Hepatocyte (in vitro differentiated cells): ENCODE results near the gene SHANK3. TPM values are rescaled to one million over a fixed set of nuclear protein-coding genes. Genes with fewer than 3 reads are reported as not detected.
A peak's percentile ranks its signal among the peaks of the same experiment; 100 is the strongest.

Source experiments
- DNase-seq: peaks from one replicate; pipeline ENCODE4 v3.0.0-alpha.2; 2016; ENCODE audit warnings: low spot score
- H2AFZ ChIP-seq: fragments of 200-600 bp; sonication (generic); 2 replicates; pipeline ENCODE4 v1.6.0; 2016; ENCODE audit warnings: antibody characterized with exemption, mild to moderate bottlenecking
- H3K27ac ChIP-seq: fragments of 200-600 bp; sonication (generic); 2 replicates; pipeline ENCODE4 v1.5.1; 2016; ENCODE audit warnings: mild to moderate bottlenecking
- H3K27me3 ChIP-seq: fragments of 200-600 bp; sonication (generic); 2 replicates; pipeline ENCODE4 v1.6.1; 2016
- H3K36me3 ChIP-seq: fragments of 200-600 bp; sonication (generic); replicated peaks from 2 replicates; pipeline ENCODE4 v1.5.1; 2016; ENCODE audit warnings: low read depth; ENCODE audit not compliant: insufficient read depth
- H3K4me1 ChIP-seq: fragments of 200-600 bp; sonication (generic); 2 replicates; pipeline ENCODE4 v1.5.1; 2016; ENCODE audit warnings: mild to moderate bottlenecking, moderate library complexity; ENCODE audit not compliant: insufficient read depth
- H3K4me2 ChIP-seq: fragments of 200-600 bp; sonication (generic); 2 replicates; pipeline ENCODE4 v1.6.0; 2016
- H3K4me3 ChIP-seq: fragments of 200-600 bp; sonication (generic); 2 replicates; pipeline ENCODE4 v1.5.1; 2016; ENCODE audit warnings: mild to moderate bottlenecking
- H3K79me2 ChIP-seq: fragments of 200-600 bp; sonication (generic); 2 replicates; pipeline ENCODE4 v1.6.0; 2017; ENCODE audit warnings: mild to moderate bottlenecking
- H3K9me2 ChIP-seq: fragments of 200-600 bp; sonication (generic); replicated peaks from 2 replicates; pipeline ENCODE4 v1.6.0; 2017; ENCODE audit warnings: mild to moderate bottlenecking; ENCODE audit not compliant: insufficient read depth
- H3K9me3 ChIP-seq: fragments of 200-600 bp; sonication (generic); 2 replicates; pipeline ENCODE4 v1.5.1; 2016; ENCODE audit warnings: low read depth, mild to moderate bottlenecking
- H4K20me1 ChIP-seq: fragments of 200-600 bp; sonication (generic); 2 replicates; pipeline ENCODE4 v1.6.0; 2016; ENCODE audit warnings: mild to moderate bottlenecking; ENCODE audit not compliant: insufficient read depth, poor library complexity, severe bottlenecking
- CTCF ChIP-seq: fragments of 200-600 bp; sonication (generic); IDR thresholded peaks from 2 replicates; pipeline ENCODE4 v1.5.1; 2016; ENCODE audit warnings: antibody characterized with exemption, mild to moderate bottlenecking; ENCODE audit not compliant: poor library complexity
- EZH2 ChIP-seq: fragments of 200-600 bp; sonication (generic); IDR thresholded peaks from 2 replicates; pipeline ENCODE4 v1.6.1; 2016; ENCODE audit warnings: antibody characterized with exemption, mild to moderate bottlenecking, borderline replicate concordance
- EZH2phosphoT487 ChIP-seq: fragments of 200-600 bp; sonication (generic); IDR thresholded peaks from one replicate; pipeline ENCODE4 v1.6.1; 2018; ENCODE audit warnings: antibody characterized with exemption, mild to moderate bottlenecking, low read depth, moderate library complexity; ENCODE audit not compliant: unreplicated experiment, severe bottlenecking
- WGBS: methylation state at CpG from one replicate; pipeline ENCODE4 v1.1.6; 2016; ENCODE audit warnings: low lambda C conversion rate; ENCODE audit errors: missing lambda C conversion rate; 5-methylcytosine and 5-hydroxymethylcytosine counted together
- polyA plus RNA-seq: library from polyadenylated mRNA; unstranded; fragments of >200 nt; fragmentation: Nextera tagmentation; extraction: Ambion mirVana; gene quantifications from 2 replicates; pipeline ENCODE4 v1.2.1, GENCODE V29; 2016
- total RNA-seq: library from RNA; depleted of rRNA; stranded (reverse); fragments of >200 nt; gene quantifications from 2 replicates; pipeline ENCODE4 v1.2.3, GENCODE V29; 2014

The SHANK3 gene
- 2.4 and 2.9 TPM in 2 replicates for total RNA-seq
- polyA plus RNA-seq = 1.9 and 2.6 TPM in 2 replicates

GRCh38 chr22:50672471-50673230 is at the start of gene SHANK3:
TSS of gene SHANK3 (plus strand) at chr22:50672823.
- no peaks in the 10 kb centered on the region for H3K36me3 ChIP-seq
- no peaks in the 10 kb centered on the region for H3K9me3 ChIP-seq
- peak within 1 kb of the TSS; percentile 92 for H3K4me2 ChIP-seq
- no peaks in the 10 kb centered on the region for H3K79me2 ChIP-seq
- H3K27ac ChIP-seq = no peak within 1 kb of the TSS
- no peaks in the 10 kb centered on the region for H3K9me2 ChIP-seq
- peaks cover 14% of the 10 kb centered on the region for H3K27me3 ChIP-seq
- no peaks in the 10 kb centered on the region for H3K4me1 ChIP-seq
- DNase-seq = peak; percentile 3
- H2AFZ ChIP-seq = peak within 1 kb of the TSS; percentile 56
- peak within 1 kb of the TSS; percentile 29 for H3K4me3 ChIP-seq
- no peak for TF ChIP-seq EZH2
- no peak for TF ChIP-seq CTCF
- no peak for TF ChIP-seq EZH2phosphoT487
- H4K20me1 ChIP-seq = no peaks in the 10 kb centered on the region
- 70% methylated on average over 15 of the region's 23 CpGs for WGBS

- Histone ChIP-seq H3K4me3 (no peak overlapping the region), H3K4me2 (no peak overlapping the region), H3K36me3 (no peaks in the 10 kb centered on the region), H2AFZ (no peak overlapping the region), H3K79me2 (no peaks in the 10 kb centered on the region), H3K27me3 (no peaks in the 10 kb centered on the region), H3K4me1 (peaks cover 7% of the 10 kb centered on the region), H3K27ac (no peak overlapping the region), H4K20me1 (no peaks in the 10 kb centered on the region), H3K9me2 (no peaks in the 10 kb centered on the region), H3K9me3 (no peaks in the 10 kb centered on the region)
- no peak for DNase-seq
- WGBS = 88% methylated on average over 16 of the region's 16 CpGs
- TF ChIP-seq EZH2 (no peak), CTCF (no peak), EZH2phosphoT487 (no peak)
Observed at GRCh38 chr22:50624347-50625130, 48.1 kb upstream of the SHANK3 start.

- Histone ChIP-seq H2AFZ (no peak overlapping the region), H3K4me2 (no peak overlapping the region), H4K20me1 (no peaks in the 10 kb centered on the region), H3K27me3 (no peaks in the 10 kb centered on the region), H3K9me3 (no peaks in the 10 kb centered on the region), H3K79me2 (no peaks in the 10 kb centered on the region), H3K4me3 (no peak overlapping the region), H3K27ac (no peak overlapping the region), H3K9me2 (no peaks in the 10 kb centered on the region), H3K4me1 (peaks cover 7% of the 10 kb centered on the region), H3K36me3 (no peaks in the 10 kb centered on the region)
- 87% methylated on average over 11 of the region's 14 CpGs for WGBS
- DNase-seq = peak; percentile 4
- no peak for TF ChIP-seq CTCF
- TF ChIP-seq EZH2 = no peak
Observed at GRCh38 chr22:50625131-50625567, 47.5 kb upstream of the SHANK3 start.
